T-helper 1 cell treated with Interleukin-12 subunit alpha and Interleukin-12 subunit beta and Interleukin-4 antibody, amounts not matched to agents 30 μg/mL and 1 μg/mL, for 36 hours (primary cell): ENCODE data around the gene RB1.
A peak's percentile ranks its signal among the peaks of the same experiment; 100 is the strongest.
"Not testable (repeated sequence)": the region's sequence is repeated elsewhere in the genome, so short reads cannot be mapped to it uniquely, and the experiment has no call there.

Experiments used
- H3K27ac Mint-ChIP-seq: one replicate; pipeline ENCODE4 v1.8.0; 2021; ENCODE audit warnings: mild to moderate bottlenecking, mixed read lengths
- H3K27me3 Mint-ChIP-seq: one replicate; pipeline ENCODE4 v1.8.0; 2021; ENCODE audit warnings: low read depth, mixed read lengths
- H3K36me3 Mint-ChIP-seq: one replicate; pipeline ENCODE4 v1.8.0; 2021; ENCODE audit warnings: low read depth, mixed read lengths
- H3K4me1 Mint-ChIP-seq: one replicate; pipeline ENCODE4 v1.8.0; 2021; ENCODE audit warnings: low read depth, mixed read lengths
- H3K4me3 Mint-ChIP-seq: one replicate; pipeline ENCODE4 v1.8.0; 2021; ENCODE audit warnings: mild to moderate bottlenecking, moderate library complexity, mixed read lengths
- H3K9me3 Mint-ChIP-seq: one replicate; pipeline ENCODE4 v1.8.0; 2021; ENCODE audit warnings: mixed read lengths

RB1 gene

GRCh38 chr13:48422003-48422402 is 118.5 kb downstream of the RB1 start:
- H3K4me3 Mint-ChIP-seq, H3K4me1 Mint-ChIP-seq, H3K27me3 Mint-ChIP-seq, H3K27ac Mint-ChIP-seq: not testable (repeated sequence)
- Mint-ChIP-seq H3K9me3 (peaks cover 50% of the 10 kb centered on the region), H3K36me3 (peaks cover 37% of the 10 kb centered on the region)

DNA sequence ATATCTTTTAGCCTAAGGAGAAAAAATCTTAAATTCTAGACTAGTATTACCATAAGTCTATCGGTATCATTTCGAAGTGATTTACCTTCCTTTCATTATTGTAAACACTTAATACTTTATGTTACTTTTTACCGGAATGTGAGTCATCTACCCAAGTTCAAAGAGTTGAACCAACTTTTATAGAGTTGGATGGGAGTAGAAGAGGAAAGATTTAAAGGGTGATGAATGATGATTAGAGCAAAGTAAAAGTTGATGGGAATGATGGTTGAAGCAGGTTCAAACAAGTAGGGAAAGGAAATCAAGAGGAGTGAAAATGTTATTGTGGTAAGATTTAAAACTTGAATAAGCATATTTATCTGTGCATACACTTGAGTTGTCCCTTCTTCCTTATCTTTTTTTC is 120.7 kb downstream of the RB1 start:
- no peak overlapping the region for H3K4me3 Mint-ChIP-seq
- H3K36me3 Mint-ChIP-seq: peaks cover 26% of the 10 kb centered on the region
- no peaks in the 10 kb centered on the region for H3K27me3 Mint-ChIP-seq
- H3K27ac Mint-ChIP-seq: no peak overlapping the region
- H3K4me1 Mint-ChIP-seq: peaks cover 3% of the 10 kb centered on the region
- H3K9me3 Mint-ChIP-seq: peaks cover 32% of the 10 kb centered on the region

- H3K27me3 Mint-ChIP-seq: no peaks in the 10 kb centered on the region
Measured at GRCh38 chr13:48426052-48426451, 122.5 kb downstream of the RB1 start.

GRCh38 chr13:48426755-48427298 is 123.3 kb downstream of the RB1 start:
- H3K4me3 Mint-ChIP-seq, H3K27ac Mint-ChIP-seq, H3K27me3 Mint-ChIP-seq, H3K9me3 Mint-ChIP-seq: not testable (repeated sequence)
- Mint-ChIP-seq H3K36me3 (peaks cover 11% of the 10 kb centered on the region), H3K4me1 (peaks cover 17% of the 10 kb centered on the region)

More at GRCh38 chr13:48426052-48426451, 122.5 kb downstream of the RB1 start:
- Mint-ChIP-seq H3K4me3 (no peak overlapping the region), H3K9me3 (peaks cover 15% of the 10 kb centered on the region), H3K36me3 (peaks cover 11% of the 10 kb centered on the region), H3K27ac (no peak overlapping the region), H3K4me1 (peaks cover 10% of the 10 kb centered on the region)

DNA sequence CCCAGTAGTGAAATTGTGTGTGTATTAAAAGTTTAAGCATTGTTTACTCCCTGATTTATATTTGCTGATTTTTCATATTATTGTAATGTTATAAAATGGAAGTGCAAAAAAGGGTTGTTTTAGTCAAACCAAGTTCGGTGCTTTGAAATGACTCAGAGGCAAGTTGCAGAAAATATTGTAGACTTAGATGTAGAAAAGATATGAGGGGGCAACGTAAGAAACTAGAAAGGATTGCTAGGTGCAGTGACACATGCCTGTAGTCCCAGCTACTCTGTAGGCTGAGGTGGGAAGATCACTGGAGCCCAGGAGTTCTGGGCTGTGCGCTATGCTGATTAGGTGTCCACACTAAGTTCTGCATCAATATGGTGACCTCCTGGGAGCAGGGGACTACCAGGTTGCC is 125.5 kb downstream of the RB1 start:
- Mint-ChIP-seq H3K9me3 (peaks cover 6% of the 10 kb centered on the region), H3K27ac (peak overlapping the region; percentile 31), H3K4me1 (peaks cover 22% of the 10 kb centered on the region), H3K27me3 (no peaks in the 10 kb centered on the region), H3K4me3 (no peak overlapping the region), H3K36me3 (peaks cover 16% of the 10 kb centered on the region)

GRCh38 chr13:48429886-48430285 is 126.3 kb downstream of the RB1 start:
- Mint-ChIP-seq H3K27me3 (no peaks in the 10 kb centered on the region), H3K36me3 (peaks cover 20% of the 10 kb centered on the region), H3K4me3 (no peak overlapping the region), H3K9me3 (peaks cover 6% of the 10 kb centered on the region), H3K4me1 (peaks cover 25% of the 10 kb centered on the region), H3K27ac (no peak overlapping the region)

GRCh38 chr13:48431431-48431830 is 127.9 kb downstream of the RB1 start:
- Mint-ChIP-seq H3K4me3 (no peak overlapping the region), H3K9me3 (peaks cover 5% of the 10 kb centered on the region)

GRCh38 chr13:48431987-48432615 is 128.6 kb downstream of the RB1 start:
- Mint-ChIP-seq H3K36me3 (peaks cover 17% of the 10 kb centered on the region), H3K27me3 (no peaks in the 10 kb centered on the region), H3K4me3 (no peak overlapping the region), H3K4me1 (peaks cover 27% of the 10 kb centered on the region), H3K27ac (peak overlapping the region; percentile 61), H3K9me3 (no peaks in the 10 kb centered on the region)

More at GRCh38 chr13:48431431-48431830, 127.9 kb downstream of the RB1 start:
- H3K27ac Mint-ChIP-seq: no peak overlapping the region
- H3K27me3 Mint-ChIP-seq: no peaks in the 10 kb centered on the region
- H3K4me1 Mint-ChIP-seq: peaks cover 25% of the 10 kb centered on the region
- H3K36me3 Mint-ChIP-seq: peaks cover 22% of the 10 kb centered on the region

- Mint-ChIP-seq H3K9me3 (no peaks in the 10 kb centered on the region), H3K36me3 (peaks cover 13% of the 10 kb centered on the region), H3K4me3 (no peak overlapping the region), H3K27me3 (no peaks in the 10 kb centered on the region), H3K4me1 (peaks cover 24% of the 10 kb centered on the region), H3K27ac (no peak overlapping the region)
Measured at GRCh38 chr13:48434200-48434599, 130.6 kb downstream of the RB1 start.

DNA sequence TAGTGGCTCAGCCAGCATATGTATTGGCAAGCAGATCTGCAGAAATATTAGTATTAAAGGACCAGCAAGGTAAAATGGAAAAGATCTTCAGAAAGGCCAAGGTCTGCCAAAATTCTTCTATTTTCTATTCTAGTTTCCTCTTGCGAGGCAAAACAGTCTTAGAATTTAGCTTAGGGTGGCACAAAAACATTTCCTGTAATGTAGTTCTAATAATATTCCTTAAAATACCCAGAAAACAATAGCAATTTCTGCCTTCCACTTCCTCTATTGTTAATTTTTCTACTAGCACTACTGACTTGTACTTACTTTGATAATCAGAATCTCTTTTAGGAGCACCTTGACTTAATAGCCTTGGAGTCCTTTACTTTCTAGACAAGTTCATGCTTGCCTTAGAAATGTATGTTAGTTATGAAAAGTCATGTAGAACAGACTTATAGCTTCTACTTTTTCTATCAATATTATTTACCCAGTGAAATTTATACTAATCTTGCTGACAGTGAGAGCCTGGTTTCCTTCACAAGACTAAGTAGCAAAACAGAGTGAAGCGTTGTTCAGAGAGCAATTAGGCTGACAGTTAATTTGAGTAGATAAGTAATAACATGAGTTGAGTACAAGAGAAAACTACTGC is 133.2 kb downstream of the RB1 start:
- H3K27me3 Mint-ChIP-seq: no peaks in the 10 kb centered on the region
- H3K27ac Mint-ChIP-seq: no peak overlapping the region
- H3K9me3 Mint-ChIP-seq: no peaks in the 10 kb centered on the region
- peaks cover 11% of the 10 kb centered on the region for H3K4me1 Mint-ChIP-seq
- H3K36me3 Mint-ChIP-seq: peaks cover 19% of the 10 kb centered on the region
- no peak overlapping the region for H3K4me3 Mint-ChIP-seq

DNA sequence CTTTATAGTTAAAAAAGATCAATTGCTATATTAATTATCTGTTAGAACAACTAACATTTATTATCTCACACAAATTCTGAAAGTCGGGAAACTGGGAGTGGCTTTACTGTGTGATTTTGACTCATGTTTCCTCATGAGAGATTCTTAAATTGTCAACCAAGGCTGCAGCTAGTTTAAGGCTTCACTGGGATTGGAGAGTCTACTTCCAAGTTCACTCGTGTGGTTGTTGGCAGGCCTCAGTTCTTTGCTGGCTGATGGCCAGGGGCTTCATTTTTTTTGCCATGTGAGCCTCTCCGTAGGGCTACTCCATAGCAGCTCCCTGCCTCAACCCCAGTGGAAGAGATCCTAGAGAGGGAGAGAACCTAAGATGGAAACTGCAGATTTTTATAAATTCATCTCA is 133.8 kb downstream of the RB1 start:
- no peak overlapping the region for H3K4me3 Mint-ChIP-seq
- H3K27ac Mint-ChIP-seq: no peak overlapping the region
- H3K9me3 Mint-ChIP-seq: no peaks in the 10 kb centered on the region
- peaks cover 6% of the 10 kb centered on the region for H3K4me1 Mint-ChIP-seq
- H3K27me3 Mint-ChIP-seq: no peaks in the 10 kb centered on the region
- peaks cover 16% of the 10 kb centered on the region for H3K36me3 Mint-ChIP-seq

DNA sequence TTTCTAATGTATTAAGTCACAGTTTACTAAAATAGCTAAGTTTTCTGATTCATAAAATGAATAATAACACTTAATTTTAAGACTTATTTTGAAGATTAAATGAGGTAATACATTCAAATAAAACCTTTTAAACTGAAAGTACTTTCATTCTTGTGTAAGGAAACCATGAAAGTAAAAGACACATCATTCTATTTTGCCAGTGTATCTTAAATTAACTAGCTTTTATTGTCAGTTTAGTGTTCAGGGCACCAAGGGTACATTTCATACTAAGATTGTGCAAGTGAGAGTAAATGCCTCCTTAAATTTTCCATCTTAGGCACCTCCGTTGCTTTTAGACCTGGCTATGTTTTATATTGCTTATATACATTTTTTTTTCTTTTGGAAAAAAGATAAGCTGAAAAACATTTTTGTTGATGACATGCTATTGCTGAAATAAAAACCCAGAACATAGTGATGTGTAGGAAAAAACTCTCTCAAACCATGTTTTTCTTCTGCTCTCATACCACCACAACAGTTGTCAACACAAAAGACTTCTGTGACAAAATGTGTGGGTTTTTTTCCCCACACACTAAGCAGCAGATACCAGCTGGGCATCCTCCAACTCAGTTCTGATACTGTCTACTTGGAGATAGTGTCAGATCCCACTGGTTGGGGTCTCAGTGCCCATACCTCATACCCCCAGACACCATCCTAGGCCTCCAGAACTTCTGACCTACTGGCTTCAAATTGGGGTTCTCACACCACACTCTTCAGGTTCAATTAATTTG is 140.1 kb downstream of the RB1 start:
- Mint-ChIP-seq H3K36me3 (peaks cover 12% of the 10 kb centered on the region), H3K27me3 (no peaks in the 10 kb centered on the region), H3K4me1 (peaks cover 6% of the 10 kb centered on the region), H3K27ac (peak overlapping the region; percentile 45), H3K9me3 (no peaks in the 10 kb centered on the region), H3K4me3 (no peak overlapping the region)

GRCh38 chr13:48446464-48446863 is 142.9 kb downstream of the RB1 start:
- Mint-ChIP-seq H3K36me3 (peaks cover 17% of the 10 kb centered on the region), H3K4me3 (no peak overlapping the region), H3K27me3 (no peaks in the 10 kb centered on the region), H3K9me3 (peaks cover 14% of the 10 kb centered on the region), H3K4me1 (peaks cover 16% of the 10 kb centered on the region), H3K27ac (no peak overlapping the region)

DNA sequence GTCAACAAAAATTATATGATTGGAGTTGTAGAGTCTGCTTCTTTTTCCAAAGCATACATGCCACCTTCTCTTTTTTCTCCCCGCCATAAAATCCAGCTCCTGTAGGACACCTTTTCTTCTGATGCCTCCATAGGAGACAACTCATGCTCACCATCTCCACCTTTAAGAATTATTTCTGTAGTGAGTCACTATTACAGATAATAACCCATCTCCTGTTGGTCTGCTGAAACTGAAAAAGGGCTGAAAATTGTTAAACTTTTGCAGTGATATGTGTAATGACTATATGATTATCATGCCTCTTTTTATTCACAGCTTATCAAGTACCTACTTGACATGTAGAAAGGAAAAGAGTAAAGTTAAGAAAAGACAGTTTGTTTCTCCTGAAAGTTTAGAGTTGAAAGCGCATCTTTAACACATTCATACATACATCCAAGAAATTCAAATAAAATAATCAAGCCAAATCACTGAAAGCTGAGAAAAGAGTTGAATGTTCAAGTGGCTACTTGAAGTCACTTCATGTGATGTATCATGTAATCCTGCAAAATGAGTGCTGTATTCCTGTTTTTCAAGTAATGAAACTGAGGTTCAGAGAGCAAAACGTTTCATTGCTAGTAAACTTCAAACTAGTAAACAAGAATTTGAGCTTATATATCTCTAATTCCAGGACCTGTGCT is 144.9 kb downstream of the RB1 start:
- Mint-ChIP-seq H3K36me3 (peaks cover 33% of the 10 kb centered on the region), H3K4me1 (peaks cover 18% of the 10 kb centered on the region), H3K27me3 (no peaks in the 10 kb centered on the region), H3K4me3 (no peak overlapping the region), H3K9me3 (peaks cover 26% of the 10 kb centered on the region), H3K27ac (no peak overlapping the region)
